GM19372 (cell line): ENCODE results near the gene KRTCAP2.
A peak's percentile ranks its signal among the peaks of the same experiment; 100 is the strongest.
"Not testable (repeated sequence)": the region's sequence is repeated elsewhere in the genome, so short reads cannot be mapped to it uniquely, and the experiment has no call there.

Experiments
- ATAC-seq: cut with Tn5 transposase; IDR thresholded peaks from one replicate; pipeline ENCODE4 v1.9.1; 2021; ENCODE audit warnings: mild to moderate bottlenecking, low read depth, moderate library complexity; ENCODE audit not compliant: unreplicated experiment

The KRTCAP2 gene

DNA sequence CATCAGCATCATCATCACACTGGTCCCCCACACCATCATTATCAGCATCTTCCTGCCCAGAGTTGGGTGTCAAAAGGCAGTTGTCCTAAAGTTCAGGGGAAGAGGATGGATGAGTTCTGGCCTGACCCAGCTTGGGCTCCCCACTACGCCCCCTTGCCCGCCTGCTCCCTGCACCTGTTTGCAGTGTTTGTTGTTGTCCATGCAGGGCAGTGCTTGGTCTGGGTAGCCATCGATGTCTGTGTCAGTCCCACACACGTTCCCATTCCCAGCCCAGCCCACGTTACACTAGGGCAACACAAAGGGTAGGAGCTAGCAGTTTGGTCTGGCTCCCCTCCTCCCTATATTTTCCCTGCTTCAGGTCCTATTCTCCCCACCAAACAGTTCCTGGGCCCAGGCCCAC lies 27.8 kb upstream of the KRTCAP2 start:
- no peak for ATAC-seq

DNA sequence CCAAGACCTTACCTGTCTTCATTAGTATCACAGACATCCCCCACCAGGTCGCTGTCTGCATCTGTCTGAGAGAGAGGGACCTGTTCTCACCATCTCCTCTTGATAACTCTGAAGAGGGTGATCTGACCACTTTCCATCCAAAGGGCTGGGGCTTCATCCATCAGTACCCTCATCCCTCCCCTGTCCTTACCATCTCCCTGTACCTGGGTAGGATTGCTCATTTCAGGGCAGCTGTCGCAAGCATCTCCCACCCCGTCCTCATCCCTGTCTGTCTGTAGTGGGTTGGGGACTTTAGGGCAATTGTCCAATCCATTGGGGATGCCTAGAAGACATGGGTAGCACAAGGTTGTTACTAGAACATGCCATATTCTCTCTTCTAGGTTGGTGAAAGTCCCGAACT lies 26.7 kb upstream of the KRTCAP2 start:
- no peak for ATAC-seq

DNA sequence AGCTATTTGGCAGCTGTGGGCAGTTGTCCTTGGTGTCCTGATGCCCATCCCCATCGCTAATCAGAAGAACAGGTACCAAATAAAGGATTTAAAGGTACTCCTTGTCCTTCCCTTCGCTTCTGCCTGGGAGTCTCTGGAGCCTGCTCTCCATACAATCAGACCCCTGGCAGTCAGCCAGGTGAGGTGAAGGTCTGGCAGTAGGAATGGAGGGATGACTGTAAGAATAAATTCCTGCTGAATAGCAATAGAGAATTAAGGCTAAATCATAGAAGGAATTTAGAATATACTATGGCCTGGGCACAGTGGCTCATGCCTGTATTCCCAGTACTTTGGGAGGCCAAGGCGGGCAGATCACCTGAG lies 25.4 kb upstream of the KRTCAP2 start:
- no peak for ATAC-seq

DNA sequence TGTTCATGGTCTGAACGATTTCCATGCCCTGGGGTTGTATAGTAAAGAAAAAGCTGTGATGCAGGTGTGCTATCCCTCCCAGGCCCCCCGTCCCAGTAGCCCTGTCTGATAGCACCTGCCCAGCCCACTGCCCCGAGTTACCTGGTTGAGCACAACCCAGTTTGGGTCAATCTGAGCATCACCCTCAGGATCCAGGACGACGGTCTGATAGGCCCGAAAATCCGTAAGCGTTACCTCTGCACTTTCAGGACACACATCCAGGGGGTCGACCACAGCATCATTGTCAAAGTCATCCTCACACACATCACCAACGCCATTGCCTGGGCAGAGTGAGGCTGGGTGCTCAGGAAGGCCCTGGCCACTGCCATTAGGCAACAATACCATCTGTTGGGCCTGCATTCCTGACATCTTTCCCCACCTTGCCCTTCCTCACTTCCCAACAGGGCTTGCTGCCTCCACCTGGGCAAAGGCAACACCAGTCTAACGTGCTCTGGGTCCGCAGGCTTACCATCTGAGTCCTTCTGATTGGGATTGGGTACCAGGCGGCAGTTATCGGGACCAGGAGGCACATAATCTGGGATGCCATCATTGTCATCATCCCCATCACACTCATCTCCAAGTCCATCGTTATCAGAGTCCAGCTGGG lies 24.9 kb upstream of the KRTCAP2 start:
- no peak for ATAC-seq

DNA sequence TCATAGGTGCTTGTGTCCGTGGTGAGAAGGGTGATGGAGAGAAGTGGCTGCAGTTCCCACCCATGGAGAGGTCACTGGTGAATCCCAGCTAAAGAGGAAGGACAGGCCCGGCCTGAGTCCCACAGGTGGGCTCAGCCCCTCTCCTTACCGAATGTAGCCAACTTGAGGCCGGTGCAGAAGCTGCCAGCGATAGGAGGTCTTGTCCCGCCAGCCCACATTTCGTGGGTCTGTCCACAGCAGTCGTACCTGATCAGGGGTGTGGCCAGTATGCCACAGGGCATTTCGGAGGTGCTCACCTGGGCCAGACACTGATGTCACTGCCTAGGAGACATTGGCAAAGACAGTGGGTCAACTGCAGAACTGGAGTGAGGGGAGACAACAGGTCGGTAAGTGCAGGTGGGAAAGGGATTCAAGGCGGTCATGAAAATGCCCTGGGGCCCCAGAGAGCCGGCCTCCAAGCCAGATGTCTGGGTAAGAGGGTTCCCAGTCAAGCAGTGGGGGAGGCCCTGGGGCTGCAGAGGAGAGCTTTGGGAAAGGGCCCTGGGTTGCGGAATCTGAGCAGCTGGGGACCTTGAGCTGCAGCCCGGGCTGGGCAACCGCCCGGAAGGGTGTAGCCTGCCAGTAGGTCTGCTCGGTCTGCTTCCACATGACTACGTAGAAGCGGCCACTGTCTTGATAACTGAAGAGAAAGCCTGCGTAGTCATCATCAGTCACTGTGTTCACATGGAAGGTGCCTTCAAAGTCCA lies 24.0 kb upstream of the KRTCAP2 start:
- ATAC-seq, result no peak

DNA sequence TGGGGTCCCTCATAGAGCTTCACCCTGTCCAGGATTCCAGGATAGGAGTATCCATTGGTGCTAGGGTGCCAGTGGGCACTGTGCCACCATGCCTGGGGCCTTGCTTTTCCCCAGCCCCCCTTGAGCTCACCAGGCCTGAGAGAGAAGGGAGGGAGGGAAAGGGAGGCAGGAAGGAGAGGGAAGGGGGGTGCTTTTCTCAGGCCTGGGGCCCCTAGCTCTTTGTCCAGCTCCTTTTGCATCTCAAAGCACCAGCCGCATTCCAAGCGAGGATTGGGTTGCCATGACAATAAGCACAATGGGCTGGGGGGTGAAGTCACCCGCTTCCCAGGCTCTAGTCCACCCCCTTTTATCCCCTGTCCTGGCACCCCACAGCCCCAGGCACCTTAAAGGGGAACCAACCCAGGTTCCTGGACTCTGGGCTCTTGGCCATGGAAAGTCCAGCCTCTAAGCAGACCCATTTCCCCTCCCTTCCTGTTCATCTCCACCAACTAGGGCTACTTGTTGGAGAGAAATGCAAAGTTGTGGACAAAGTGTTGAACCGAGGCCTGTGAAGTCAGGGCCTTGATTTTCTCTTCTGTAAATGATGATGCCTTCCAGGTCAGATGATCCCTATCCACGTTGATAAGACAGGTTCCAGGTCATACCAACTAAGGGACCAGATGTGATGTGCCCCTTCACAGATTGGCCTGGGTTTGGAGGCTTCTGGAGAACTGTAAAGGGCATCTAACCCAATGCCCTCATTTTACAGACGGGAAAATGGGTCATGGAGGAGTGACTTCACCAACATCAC lies 23.2 kb upstream of the KRTCAP2 start:
- no peak for ATAC-seq

DNA sequence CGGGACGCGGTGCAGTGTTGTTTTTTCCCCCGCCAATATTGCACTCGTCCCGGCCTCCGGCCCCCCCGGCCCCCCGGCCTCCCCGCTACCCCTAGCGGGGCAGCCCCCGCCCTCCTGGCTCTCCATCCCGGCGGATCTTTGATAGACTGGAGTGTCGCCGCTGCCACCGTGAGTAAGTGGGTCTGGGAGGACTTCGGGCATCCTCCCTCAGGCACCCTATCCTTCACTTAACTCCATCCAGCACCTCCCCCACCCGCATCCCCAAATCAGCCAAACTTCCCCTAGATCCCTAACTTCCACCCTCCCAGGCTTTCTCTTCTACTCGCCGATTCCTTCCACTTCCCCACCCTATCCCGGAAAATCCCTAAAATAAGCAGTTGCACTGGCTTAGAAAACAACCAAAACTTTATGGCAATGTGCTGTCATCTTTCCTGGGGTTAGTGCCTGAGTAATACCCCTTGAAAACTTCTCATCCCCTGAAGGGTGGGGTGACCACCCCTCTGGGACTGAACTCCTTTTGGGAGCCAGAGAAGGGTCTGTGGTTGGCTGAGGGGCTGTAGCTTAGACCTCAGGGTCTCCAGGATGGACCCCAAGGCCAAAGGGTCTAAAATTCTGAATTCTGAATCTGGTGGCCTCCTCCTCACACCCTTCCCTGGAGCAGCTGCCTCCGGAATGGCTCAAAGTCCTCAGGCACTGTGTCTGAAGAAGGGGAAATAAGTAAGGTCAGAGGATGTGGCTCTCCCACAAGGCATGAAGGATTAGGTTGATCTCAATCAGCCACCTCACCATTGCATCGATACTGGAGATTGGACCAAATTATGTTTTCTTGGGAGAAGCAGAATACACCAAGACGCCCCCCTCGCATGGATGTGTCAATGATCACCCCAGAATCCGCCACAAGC lies 22.3 kb upstream of the KRTCAP2 start:
- no peak for ATAC-seq

DNA sequence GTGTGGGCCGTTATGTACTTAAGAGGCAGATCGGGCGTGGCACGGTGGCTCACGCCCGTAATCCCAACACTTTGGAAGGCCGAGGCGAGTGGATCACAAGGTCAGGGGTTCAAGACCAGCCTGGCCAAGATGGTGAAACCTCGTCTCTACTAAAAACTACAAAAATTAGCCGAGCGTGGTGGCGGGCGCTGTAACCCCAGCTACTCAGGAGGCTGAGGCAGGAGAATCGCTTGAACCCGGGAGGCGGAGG lies 20.8 kb upstream of the KRTCAP2 start:
- not testable (repeated sequence) for ATAC-seq

DNA sequence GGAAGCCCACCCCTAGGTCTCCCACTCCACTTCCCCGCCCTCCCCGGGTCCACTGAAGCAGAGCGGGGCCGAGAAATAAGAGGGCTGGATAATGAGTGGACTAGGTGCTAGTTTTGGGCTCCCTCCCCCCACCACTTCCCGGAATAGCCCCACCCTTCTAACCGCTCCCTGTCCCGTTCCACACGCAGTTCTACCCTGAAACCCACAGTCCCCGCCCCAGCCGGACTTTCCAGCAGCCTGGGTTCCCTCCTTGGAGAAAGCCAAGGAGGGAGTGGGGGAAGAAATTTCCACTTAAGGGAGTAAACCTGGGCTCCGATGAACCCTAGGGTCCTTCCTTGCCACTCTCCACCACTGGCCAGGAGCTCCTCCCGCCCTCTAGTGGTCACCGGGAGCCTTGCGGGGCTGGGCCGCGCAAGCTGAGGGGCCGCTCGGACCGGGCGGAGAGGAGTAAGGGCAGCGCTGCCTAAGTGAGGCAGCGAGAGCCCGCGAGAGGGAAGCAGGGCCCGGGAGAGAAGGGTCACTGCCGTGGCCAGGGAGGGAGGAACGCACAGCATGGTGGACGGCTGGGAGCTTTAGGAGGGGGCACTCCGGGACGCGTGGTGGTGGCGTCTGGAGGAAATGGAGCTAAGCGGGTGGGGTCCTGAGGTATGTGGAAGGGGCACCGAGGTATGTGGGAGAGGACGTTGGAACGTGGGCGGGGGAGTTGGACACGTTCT lies 20.3 kb upstream of the KRTCAP2 start:
- ATAC-seq, result peak; percentile 68

DNA sequence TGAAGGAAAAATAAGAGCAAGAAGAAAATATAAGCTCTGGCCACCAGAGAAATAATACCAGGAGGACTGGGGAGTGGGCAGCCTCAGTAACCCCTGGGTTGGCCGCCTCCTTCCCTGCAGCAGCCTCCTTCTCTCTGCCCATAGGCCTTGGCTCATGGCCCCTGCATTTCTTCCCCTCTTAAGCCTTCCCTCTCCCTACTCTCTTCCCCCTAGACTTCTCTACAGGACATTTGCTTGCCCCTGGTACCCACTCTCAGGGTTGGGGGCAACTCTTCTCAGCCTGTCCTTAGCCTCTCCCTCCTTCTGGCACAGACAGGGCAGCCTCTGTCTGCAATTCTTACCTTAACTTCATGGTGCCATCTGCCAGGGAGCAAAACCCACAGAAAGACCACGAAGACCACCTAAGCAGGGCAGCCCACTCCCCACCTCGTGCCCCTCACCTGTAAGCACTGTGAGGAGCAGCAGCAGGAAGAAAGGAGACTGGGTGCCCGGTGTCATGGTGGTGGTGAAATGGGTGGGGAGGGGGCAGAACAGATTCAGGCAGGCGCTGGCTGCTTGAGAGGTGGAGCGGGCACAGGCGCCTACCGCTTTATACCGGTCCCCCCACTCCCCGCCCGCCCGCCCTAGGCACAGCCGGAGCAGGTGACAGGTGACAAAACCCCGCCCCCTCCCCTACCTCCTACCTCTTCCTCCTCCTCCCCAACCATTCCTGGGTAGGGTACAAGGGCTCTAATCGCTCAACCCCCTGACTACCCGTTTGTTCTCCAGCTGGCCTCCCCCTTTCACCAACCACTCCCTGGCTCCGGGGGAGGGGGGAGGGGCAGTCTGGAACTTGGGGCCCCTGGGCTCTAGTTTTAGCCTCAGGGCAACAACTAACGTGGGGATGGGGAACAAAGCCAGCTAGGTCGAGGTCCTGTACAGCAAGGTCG lies 19.5 kb upstream of the KRTCAP2 start:
- ATAC-seq, result no peak

DNA sequence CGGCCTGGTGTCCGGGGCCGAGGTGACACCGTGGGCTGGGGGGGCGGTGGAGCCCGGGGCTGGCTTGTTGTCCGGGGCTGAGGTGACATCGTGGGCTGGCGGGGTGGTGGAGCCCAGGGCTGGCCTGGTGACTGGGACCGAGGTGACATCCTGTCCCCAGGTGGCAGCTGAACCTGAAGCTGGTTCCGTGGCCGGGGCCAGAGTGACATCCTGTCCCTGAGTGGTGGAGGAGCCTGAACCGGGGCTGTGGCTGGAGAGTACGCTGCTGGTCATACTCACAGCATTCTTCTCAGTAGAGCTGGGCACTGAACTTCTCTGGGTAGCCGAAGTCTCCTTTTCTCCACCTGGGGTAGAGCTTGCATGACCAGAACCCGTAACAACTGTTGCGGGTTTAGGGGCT lies 18.8 kb upstream of the KRTCAP2 start:
- ATAC-seq, result no peak

DNA sequence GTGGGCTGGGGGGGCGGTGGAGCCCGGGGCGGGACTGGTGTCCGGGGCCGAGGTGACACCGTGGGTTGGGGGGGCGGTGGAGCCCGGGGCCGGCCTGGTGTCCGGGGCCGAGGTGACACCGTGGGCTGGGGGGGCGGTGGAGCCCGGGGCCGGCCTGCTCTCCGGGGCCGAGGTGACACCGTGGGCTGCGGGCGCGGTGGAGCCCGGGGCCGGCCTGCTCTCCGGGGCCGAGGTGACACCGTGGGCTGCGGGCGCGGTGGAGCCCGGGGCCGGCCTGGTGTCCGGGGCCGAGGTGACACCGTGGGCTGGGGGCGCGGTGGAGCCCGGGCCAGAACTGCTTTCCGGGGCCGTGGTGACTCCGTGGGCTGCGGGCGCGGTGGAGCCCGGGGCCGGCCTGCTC lies 16.8 kb upstream of the KRTCAP2 start:
- ATAC-seq, result not testable (repeated sequence)

DNA sequence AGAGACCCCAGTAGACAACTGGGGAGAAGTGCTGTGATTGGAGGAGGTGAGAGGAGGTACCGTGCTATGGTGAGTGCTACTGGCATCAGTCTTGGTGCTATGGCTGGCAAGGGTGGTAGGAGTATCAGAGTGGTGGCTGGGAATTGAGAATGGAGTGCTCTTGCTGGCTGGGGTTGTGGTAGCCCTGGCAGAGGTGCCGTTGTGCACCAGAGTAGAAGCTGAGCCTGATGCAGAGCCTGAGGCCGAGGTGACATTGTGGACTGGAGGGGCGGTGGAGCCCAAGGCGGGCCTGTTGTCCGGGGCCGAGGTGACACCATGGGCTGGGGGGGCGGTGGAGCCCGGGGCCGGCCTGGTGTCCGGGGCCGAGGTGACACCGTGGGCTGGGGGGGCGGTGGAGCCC lies 15.2 kb upstream of the KRTCAP2 start:
- no peak for ATAC-seq

DNA sequence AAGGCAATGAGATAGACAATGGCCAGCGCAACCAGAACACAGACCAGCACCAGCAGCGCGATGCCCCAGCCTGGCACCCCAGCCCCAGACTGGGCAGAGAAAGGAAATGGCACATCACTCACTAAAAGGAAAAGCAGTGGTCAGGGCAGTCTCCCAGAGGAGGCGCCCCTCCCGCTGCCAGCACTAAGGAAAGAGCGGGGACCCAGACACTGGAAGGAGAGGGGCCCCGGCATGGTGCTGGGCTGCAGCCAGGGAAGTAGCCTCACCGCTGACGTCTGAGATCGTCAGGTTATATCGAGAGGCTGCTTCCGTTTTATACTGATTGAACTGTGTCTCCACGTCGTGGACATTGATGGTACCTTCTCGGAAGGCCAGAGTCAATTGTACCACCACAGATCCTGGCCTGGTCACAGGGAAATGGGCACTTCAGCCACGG lies 14.4 kb upstream of the KRTCAP2 start:
- no peak for ATAC-seq

DNA sequence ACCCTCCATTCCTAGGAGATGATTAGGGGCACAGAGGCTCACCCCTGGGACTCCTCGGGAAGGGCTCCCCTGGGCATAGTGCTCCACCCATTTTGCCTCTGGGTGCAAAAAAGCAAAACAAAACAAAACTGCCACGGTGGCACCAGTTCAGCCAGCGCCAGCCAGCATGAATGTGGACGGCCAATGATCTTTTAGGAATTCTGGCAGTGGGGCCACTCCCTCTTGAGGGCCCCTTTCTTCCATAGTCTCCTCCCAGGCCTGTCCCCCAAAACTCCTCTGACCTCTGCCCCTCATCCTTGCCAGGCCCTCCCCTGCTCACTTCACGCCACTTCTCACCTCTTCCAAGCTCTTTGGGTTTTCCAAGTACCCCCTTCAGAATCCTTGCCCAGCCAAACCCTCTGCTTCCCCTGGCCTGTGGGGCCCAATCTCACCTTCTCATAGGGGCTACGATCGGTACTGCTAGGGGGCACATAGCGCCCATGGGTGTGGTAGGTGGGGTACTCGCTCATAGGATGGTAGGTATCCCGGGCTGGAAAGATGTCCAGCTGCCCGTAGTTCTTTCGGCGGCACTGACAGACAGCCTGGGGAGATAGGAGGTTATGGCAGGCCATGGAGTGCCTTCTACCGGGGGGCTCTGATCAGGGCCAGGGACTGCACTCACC lies 13.8 kb upstream of the KRTCAP2 start:
- ATAC-seq, result no peak

DNA sequence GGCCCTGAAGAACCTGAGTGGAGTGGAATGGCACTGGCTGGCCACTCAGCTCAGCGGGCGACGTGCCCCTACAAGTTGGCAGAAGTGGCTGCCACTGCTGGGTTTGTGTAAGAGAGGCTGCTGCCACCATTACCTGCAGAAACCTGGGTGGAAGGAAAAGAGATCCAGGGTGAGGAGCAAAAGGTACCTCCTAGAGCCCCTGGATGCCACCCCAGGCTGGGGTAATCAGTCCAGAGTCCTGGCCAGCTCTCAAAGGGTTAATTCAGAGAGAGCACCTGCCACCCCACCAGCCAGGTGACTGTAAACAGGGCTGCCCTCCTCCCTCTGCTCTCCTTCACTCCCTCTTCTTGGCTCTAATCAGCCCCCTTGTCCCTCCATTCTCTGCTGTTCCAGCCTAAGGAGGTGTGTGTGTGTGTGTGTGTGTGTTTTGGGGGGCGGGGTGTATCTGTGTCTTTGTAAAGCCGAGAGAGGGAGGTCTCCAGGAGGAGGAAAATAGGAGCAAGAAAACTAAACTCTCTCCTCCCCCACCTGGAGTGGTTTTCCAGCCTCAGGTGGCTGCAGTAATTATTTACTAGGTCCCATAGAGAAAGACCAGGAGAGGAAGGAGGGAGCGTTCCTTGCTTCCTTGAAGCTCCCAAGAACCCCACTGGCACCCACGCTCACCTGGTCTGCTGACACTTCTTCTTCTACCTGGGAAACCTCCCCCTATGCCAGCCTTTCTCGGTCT lies 13.1 kb upstream of the KRTCAP2 start:
- ATAC-seq, result no peak

DNA sequence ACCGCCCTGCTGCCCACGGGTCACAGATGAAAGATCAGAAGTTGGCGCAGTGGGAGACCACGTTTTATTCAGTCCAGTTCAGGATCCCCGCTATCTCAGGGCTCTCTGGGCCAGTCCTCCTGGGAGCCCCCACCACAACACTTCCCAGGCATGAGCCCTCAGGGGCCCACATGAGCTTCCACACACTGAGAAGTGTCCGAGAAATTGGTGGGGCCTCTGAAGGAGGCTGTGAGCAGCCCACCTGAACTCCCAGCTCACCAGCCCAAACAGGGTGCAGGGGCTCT lies 12.6 kb upstream of the KRTCAP2 start:
- ATAC-seq, result no peak
